ENCODE results near the gene TANGO6.

DNA sequence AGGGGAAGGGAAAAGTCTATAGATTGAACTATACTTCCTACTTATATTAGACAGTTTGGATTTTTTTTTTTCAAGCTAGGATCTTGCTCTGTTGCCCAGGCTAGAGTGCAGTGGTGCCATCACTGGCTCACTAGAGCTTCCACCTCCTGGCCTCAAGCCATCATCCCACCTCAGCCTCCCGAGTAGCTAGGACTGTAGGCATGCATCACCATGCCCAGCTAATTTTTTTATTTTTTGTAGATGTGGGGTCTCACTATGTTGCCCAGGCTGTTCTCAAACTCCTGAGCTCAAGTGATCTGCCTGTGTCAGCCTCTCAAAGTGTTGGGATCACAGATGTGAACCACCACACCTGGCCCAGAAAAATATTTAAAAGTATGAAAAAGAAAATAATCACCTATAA is 141.1 kb downstream of the TANGO6 start:
- TF ChIP-seq, protein P1, sequence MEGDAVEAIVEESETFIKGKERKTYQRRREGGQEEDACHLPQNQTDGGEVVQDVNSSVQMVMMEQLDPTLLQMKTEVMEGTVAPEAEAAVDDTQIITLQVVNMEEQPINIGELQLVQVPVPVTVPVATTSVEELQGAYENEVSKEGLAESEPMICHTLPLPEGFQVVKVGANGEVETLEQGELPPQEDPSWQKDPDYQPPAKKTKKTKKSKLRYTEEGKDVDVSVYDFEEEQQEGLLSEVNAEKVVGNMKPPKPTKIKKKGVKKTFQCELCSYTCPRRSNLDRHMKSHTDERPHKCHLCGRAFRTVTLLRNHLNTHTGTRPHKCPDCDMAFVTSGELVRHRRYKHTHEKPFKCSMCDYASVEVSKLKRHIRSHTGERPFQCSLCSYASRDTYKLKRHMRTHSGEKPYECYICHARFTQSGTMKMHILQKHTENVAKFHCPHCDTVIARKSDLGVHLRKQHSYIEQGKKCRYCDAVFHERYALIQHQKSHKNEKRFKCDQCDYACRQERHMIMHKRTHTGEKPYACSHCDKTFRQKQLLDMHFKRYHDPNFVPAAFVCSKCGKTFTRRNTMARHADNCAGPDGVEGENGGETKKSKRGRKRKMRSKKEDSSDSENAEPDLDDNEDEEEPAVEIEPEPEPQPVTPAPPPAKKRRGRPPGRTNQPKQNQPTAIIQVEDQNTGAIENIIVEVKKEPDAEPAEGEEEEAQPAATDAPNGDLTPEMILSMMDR (IDR thresholded peaks at IDR 0.05) = no peak
- TF ChIP-seq ZFX (IDR thresholded peaks at IDR 0.05; ENCODE audit: borderline replicate concordance) = no peak
